ENCODE results near the gene CUBN. TPM values are rescaled to one million over a fixed set of nuclear protein-coding genes. Genes with fewer than 3 reads are reported as not detected.

The CUBN gene
- total RNA-seq, 1 donor from 2014 or later: 0.92 TPM

DNA sequence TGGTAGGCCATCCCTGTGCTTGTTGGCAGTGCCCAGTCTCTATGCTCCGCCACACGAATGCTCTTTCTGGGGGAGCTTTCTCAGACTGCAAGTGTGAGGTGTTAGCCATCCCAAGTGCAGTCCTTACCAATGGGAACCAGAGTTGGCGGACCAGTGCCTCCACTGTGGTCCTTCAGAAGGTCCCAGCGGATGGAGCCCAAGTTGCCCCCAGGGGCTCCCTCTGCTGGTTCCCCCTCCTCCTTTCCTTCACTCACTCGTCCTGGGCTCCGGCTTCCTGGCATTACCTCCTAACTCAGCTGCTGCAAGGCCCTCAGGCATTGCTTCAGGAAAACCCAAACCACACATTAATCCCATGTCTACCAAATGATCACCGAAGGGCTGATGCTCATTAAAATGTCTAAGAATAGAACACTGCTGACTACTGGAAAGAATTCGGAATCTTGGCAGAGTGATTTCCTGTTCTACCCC, 139.8 kb downstream of the CUBN start:
- no peak for DNase-seq (ENCODE audit: low spot score)

DNA sequence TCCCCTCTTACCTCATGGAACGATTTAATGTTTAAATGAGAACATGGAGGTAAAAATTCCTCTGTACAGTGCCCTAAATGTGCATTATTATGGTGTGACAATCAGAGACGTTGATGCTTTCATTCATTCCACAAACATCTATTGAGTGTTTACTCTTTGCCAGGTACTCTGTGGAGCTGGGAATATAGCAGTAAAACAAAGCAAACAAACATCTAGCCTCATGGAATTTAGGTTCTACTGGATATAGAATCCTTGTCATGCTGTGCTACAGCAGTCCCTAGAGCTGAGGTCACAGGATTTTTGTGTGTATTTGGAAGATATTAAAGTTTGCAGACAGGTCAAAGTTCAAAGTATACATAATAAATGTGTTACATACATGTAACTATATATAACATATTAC, 140.7 kb downstream of the CUBN start:
- DNase-seq (ENCODE audit: low spot score): no peak

DNA sequence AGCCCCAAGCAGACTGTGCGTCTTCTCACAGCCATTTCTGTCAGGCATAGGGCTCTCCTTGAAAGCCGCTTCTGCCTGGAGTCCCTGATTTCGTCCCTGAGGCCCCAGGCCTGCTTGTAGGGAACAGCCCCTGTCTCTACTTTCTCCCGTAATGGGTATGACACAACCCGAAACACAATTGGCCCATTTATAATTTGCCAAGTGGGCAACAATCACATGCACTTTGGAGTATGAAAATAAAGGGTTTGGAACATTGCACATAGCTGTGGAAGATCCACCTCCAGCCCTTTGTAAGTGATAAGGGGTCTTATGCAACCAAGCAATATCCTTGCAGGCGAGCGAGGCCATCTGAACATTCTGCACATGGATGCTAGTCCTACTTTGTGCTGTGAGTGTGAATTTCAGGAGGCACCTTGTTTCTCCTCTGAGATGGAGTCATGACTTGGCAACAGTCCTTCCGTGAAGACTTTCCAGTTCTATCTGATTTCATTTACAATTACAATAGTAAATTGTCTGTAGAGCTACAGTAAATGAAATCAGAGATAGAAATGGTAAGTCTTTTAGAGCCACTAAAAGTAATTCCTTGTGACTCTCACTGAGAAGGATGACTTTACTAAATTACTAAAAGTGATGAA, 141.5 kb downstream of the CUBN start:
- DNase-seq (ENCODE audit: low spot score): no peak

DNA sequence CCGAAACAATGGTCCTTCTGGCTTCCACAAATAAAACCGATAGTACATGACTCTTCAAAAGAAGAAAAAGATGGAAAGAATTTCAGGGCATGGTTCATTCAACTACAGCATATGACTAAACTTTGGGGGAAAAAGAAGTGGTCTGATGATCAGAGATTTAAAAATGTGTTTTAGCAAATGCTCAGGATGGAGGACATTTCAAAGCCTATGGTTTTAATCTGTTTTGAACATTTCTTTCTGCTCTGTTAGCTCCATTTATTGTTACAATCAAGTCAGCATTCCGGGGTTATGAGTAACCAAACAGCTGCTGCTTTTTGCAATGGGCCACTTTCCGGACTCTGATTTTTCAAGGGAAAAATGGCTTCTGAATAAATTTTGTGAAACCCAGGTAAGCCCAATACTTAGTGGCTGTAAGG, 142.4 kb downstream of the CUBN start:
- no peak for DNase-seq (ENCODE audit: low spot score)

DNA sequence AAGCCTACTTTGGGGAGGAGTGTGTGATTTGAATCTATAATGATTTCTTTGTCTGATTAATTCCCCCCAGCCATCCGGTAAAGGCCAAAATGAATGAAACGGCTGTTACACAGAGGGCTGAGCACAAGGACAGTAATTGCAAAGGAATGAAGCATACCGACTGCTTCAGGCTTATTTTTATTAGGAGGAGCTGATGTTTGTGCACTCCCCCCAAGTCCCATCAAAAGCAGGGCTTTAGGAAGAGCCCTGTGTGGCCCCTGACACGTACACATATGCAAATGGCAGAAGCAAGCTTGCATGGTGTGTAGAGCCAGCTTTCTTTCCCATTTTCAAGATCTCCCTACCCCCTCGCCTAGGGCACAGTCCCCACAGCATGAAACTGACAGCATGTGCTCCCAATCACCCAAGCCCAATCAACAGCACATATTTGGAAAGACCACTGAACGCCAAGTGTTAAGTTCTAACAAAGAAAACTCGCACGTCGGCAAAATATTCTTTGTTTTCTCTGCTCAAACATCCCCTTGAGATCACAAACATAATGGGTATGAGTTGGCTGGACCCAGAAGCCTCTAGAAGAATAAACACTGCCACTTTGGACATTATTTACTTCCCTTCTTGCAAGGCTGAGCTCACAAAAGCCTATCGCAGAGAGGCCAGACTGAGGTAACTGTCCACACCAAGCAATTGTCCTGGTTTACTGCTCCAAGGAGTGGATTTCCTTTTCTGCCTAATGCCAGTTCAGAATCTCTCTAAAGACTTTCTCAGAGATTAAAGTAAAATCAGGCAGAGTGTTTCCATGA, 143.0 kb downstream of the CUBN start:
- no peak for DNase-seq (ENCODE audit: low spot score)

DNA sequence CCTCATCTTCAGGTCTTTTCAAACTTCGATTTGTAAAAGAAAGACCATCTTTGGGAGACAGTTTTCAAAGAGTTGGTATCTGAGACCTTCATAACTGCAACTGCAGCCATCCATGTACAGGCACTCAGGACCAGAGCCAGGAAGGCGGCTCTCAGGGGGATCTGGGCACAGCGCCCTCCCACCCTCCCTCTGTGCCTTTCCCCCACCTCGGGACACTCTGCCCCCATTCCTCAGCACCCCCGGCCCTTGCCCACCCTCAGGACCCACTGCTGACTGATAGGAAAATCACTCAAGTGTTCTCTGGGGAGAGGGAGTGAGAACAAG, 143.6 kb downstream of the CUBN start:
- no peak for DNase-seq (ENCODE audit: low spot score)

DNA sequence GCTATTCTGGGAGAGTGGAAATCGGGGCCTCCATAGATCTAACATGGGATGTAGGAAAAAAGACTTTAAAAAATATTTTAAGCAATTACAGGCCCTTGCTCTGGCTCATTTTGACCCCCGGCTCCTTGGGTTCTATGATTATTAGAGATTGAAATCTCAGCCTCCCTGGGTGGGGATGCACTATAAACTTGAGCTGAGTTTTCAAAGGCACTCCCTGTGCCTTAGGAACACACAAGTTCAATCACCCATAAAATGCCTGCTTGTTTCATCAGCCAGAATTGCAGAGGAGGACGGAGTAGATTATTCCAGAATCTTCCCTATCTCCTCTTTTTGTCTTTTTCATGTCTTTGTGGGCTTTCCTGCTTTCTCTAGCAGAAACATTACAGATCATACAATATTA, 145.4 kb downstream of the CUBN start:
- DNase-seq (ENCODE audit: low spot score): no peak

DNA sequence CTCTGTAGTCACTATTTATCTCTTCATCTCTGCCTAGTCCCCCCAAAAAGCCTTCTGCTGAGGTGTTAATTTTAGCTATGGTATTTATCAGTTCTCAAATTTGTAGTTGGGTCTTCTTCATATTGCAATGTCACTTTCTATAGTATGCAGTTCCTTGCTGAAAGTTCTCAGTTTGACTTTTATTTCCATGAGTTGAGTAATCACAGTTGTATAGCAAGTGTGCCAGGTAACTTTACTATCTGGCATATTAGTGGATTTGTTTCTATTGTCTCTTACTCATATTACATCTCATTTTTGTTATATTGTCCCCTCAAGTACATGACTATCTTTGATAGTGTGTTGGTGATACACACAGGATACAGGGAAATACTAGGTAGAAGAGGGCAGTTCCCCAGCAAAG, 152.8 kb downstream of the CUBN start:
- no peak for DNase-seq (ENCODE audit: low spot score)

DNA sequence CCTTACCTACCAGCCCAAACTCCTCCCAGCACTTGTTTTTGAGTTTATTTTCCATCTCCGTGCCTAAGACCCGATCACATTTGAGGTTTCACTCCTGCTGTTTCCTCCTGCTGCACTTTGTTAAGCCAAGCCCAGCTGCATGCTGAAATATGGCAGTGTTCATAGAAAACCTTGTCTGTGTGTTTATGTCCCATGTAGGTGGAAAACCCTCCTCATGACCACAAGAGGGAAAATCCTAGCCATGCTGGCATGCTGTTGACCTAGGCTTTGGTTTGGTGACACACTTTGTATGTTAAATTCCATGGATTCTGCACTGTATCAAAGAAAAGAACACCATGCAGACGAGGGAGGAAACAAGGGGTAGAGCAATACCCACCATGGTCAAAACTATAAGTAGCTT, 154.4 kb downstream of the CUBN start:
- DNase-seq (ENCODE audit: low spot score): no peak

DNA sequence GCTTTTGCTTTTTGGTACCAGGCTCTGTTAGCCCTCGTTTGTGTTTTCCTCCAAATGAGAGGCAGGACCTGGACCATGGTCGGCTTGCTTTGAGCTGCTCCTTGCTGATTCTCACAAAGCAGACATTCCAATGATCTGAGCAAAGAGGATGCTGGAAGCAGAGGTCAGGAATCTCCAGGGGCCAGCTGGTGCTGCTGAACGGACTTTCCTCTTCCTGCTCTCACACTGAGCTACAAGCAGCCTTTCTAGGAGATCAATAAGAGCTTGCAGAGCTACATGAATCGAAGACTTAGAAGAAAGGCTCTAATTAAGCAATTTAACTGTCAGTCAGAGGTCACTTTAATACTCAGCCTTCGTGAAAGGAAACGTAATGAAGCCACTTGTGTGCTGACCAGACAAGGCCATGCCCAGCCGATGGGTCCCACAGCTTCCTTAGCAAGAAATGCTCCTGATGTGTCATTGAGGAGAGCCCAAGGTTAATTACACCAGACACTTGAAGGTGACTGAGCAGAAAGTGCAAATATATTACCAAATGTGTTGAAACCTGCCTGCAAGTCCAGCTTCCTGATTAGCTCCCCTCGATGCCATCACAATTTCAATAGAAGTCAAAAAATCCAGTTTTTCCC, 161.1 kb downstream of the CUBN start:
- peak; percentile 67 for DNase-seq (ENCODE audit: low spot score)

DNA sequence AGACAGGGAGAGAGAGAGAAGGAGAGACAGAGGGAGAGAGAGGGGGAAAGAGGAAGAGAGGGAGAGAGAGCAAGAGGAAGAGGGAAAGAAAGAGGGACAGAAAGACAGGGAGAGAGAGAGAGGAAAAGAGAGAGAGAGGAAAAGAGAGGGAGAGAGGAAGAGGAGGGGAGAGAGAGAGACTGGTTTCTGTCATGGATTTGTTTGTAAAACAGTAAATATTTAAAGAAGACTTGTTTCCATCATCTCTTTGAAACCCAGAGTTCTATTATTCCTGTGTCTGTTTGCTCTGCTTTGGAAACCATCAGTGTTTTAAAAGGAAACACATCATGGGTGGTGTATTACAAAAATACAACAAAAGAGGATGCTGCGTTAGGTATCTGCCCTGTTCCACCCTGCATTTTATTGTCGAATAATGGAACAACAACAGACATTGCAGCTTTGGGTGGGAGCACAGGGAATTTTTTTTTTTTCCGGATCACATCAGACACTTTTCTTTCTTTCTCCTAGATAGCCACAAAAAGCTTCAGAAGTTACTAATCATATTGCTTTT, 161.7 kb downstream of the CUBN start:
- DNase-seq (ENCODE audit: low spot score): no peak

DNA sequence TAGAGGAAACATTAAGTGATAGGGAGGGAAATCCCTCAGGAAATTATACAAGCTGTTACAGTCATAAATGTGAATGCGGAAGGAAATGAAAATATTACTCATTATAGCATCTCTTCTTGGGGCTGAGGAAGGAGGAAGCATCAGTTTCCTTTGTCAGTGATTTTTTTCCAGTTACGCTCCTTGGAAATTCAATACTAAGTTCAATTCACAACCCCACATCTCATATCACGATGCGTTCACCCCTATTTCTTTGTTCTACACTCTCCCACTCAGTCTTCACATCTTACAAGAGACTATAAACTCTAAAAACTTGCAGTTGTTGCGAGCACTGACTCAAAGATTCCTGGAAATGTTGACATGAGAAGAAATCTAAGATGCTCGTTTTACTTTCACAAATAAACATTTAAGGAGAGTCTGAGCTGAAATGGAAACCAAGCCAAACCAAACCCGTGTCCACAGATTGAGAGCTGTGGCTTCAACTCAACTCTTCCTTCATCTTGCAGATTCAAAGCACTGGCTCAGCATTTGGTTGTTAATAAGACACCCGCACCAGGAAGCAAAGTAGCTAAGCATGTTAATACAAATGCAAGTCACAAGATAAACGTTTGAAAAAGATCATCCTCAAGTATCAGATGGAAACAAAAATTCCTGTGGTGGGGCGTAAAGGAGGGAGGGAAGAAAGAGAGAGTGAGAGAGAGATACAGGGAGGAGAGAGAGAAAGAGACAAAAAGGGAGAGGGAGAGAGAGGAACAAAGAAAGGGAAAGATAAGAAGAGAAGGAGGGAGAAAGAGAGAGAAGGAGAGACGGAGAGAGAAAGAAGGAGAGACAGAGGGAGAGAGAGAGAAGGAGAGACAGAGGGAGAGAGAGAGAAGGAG, 162.4 kb downstream of the CUBN start:
- DNase-seq (ENCODE audit: low spot score): peak; percentile 32

DNA sequence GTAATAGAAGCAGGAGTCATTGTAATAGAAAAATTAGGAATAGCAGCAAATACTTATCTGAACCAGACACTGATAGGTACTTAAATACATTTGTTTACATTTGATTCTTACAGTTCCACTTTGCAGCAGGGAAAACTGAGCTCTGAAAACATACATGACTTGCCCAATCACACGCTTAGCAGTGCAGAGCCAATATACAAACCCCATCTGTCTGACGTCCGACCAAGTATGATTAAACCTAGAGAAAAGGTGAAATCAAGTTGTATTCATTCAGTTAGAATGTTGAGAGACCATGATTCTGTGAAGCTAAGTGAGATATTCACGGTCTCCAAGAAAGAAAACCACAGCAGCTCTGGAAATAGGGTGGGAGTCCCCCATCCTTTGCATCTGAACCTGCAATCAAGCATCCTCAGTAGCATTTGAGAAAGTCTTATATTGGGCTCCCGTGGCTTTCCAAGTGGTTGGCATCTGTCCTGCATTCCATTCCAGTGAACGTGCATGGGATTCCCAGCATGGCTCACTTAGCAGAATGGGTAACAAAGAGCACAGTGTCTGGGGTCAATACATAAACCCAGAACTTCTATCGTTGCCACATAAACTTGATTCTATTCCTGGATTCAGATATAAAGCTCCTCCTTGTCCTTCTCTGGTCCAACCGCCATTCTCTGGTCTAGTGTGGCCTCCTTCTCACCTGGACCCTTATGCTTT, 163.7 kb downstream of the CUBN start:
- DNase-seq (ENCODE audit: low spot score): peak; percentile 49

DNA sequence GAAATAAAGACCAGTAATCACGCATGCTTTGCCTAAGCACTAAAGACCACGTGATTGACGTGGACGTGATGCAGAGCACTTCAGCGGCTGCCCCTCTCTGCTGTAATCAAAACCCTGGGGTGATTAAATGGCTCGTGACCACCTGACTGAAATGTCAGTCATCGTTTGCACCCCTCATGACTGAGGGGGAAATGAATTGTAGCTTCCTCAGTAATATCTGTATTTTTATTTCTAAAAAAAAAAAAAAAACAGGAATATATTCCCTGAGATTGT, 164.3 kb downstream of the CUBN start:
- no peak for DNase-seq (ENCODE audit: low spot score)

DNA sequence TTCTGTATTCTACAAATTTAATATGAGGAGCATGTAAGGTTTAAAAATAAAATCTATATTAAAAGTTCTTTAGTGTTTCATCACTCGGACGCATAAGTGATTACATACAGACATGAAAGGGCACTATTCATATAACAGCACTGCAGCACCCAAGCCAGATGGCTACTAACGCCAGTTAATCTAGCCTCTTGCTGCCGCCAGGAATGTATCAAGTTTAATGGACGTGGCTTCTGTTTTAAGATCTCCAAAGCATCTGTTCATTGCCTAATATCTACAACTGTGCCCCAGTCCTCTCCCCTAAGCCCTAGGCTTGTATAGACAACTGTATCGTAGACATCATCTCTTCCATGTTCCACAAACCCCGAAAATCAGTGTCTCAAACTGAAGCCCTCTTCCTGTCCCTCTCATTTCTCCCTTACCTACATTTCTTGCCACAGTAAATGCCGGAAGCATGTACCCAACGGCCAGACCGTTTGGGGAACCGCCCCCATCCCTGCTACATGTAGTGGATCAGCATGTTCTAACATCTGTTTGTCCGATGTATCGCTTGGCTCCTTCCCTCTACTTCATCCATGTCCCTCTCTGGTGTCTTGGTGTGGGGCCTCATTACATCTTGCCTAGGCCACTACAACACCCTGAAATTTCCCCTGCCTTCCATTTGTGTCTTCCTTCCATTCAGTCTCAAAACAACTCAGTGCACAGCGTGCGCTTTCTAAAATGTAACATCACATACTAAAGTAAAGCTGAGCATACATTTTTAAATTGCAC, 164.9 kb downstream of the CUBN start:
- no peak for DNase-seq (ENCODE audit: low spot score)

DNA sequence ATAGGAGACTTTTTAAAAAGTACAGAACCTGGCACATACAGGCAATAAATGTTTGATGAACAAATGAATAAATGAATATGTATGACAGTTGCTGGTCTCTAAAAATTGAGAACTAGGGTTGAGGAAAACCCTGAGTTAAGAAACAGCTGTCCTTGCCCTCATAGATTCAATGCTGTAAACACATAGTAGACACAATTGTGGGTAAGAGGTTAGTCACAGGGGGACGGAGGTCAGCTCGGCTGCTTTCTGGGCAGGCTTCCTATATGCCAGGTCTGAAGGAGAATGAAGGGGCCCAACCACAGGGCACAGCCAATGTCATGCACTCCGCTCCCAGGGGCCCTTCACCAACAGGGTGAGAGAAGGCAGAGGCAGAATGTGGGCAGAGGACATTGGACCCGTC, 169.1 kb downstream of the CUBN start:
- no peak for DNase-seq (ENCODE audit: low spot score)

DNA sequence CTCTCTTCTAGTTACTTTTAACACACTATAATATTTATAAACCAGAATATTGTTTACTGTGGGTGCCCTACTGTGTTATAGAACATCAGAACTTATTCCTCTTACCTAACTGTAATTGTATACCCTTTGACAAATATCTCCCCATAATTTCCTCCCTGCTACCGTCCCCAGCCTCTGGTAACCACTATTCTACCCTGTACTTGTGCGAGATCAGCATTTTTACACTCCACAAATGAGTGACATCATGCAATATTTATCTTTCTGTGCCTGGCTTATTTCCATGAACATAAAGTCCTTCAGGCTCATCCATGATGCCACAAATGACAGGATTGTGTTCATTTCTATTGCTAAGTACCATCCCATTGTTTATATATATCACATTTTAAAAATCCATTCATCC, 172.6 kb downstream of the CUBN start:
- no peak for DNase-seq (ENCODE audit: low spot score)

DNA sequence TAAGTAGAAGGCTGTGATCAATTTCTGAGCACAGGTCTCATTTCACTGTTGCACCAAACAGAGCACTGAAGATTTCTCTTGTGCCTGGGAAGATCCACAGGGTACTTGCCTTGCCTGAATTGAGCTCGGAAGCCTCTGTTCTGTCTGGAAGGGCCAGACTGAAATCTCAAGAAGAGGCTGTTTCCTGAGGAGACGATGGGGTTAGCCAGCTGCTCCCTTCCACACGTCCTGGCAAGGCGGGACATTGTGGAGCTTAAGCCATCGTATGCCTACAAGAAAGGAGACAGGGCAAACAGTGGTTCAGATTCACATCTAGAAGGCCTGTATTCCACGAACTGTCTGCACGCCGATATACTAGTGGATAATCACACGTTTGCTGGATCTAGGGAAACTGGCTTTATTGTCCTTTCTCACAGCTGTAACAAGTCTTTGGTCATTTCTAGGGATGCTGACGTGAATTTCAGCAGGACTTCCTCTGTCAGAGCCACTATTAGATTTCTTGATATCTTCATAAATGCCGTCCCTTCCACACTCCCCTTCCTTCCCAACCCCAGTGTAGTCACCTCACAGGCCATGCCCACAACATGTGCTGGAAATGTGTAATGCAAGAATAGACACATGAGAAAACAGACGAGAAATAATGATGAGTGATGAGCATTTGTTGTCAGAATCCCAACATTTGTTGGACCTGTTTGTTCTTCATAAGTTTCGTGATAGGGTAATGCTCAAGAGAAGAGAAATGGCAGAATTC, 175.2 kb downstream of the CUBN start:
- no peak for DNase-seq (ENCODE audit: low spot score)

DNA sequence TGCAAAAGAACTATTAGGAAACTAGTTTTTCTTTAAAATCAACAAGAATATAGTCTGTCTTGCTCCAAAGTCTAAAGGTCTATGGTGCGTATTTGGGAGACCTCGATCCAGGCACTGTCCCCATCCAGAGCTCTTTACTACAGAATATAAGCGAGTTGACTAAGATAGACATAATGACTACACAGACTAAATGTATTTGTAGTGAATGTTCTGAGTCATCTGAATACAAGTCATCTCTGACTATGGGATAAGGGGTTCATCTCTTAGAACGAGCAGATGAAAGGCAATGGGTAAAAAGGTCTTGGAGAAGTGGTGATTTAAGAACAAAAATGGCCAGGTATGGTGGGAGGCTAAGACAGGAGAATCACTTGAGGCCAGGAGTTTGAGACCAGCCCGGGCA, 176.3 kb downstream of the CUBN start:
- DNase-seq (ENCODE audit: low spot score): no peak

DNA sequence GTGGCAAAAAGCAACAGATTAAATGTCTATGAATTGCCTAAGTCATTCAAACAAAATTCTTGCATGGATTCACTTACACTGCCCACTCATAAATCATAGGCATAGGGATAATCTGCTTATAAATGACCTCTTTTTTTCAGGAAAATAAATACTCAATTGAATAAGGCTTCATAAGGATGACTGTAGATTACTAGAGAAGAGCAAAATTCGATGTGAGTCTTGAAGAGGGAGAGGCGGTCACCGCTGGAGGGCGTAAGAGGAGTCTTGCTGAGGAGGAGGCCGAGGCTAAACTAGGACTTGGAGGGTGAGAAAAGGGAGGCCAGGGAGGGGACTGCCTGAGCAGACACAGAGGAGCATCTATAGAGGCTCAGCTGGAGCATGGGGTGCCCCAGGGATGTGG, 177.0 kb downstream of the CUBN start:
- no peak for DNase-seq (ENCODE audit: low spot score)

Measured in mucosa of gallbladder (tissue), 1 donor.